COLO829 (cell line): Measurements from ENCODE around the gene DPYSL4.

ENCODE experiments used
- DNase-seq: peaks from one replicate; pipeline ENCODE4 v3.0.0; 2012; ENCODE audit warnings: low spot score

DPYSL4 gene

GRCh38 chr10:132186488-132187429 is at the start of gene DPYSL4:
DPYSL4 (plus strand) TSS chr10:132186948; CDS start chr10:132187064, 116 bp downstream.
- DNase-seq, result peak; percentile 27

DNA sequence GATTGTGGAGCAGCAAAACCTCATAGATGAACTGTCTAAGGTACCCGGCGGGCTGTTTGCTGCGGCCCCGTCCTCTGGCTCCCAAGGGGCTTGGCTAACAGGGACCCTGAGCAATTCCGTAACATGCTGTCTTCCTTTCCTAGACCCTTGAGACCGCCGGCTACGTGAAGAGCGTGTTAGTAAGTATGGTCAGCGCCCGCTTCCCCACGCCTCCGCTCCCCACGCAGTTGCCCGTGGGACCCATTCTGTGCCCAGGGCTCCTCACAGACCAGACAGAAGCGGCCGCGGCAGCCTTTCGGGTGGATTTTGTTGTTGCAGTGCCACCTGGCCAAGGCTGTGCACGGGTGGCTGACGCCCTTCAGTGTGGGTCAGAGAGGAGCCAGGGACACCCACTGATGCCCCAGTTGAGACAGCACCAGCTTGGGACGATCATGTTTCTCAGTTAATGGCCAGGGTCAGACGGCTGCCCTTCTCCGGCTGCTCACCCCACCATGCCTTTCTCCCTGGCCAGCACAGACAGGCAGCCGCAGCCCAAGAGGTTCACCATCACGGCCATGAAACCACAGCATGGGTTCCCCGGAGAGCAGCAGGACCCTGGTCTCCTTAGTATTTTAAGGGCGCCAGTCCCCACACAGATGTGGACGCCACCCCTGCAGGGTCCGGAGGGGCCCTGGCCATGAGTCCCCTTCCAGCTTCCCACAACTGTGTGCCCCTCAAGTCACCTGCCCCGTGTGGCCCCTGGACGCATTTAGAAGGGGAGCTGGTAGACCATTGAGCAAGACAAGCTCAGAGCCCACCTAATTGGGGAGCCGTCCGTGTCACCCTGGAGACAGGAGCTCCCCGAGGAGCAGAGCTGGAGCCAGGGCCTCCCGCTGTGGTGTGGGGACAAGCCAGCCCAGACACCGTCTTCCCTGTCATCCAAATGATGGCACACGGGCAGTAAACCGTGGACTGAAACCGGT is 49.4 kb upstream of the DPYSL4 start:
- no peak for DNase-seq

- no peak for DNase-seq
These were observed 48.6 kb upstream of the DPYSL4 start for GRCh38 chr10:132138133-132138532.

DNA sequence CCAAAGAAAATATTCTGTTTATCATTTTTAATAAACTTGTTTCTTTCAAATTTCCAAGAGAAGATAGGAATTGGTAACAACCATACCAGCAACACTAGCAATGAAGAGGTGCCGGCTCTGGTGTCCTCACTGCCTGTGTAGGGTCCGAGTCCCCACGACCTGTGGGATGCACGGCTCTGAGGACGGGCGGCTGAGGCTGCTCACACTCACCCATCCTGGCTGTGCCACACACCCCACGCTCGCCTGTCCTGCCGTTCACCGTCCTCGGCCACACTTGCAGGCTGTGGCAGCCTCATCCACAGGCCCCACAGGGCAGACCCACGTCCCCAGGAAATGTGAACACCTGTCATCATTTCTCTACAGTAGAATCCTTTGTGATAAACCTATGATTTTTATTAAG is 48.2 kb upstream of the DPYSL4 start:
- no peak for DNase-seq

DNA sequence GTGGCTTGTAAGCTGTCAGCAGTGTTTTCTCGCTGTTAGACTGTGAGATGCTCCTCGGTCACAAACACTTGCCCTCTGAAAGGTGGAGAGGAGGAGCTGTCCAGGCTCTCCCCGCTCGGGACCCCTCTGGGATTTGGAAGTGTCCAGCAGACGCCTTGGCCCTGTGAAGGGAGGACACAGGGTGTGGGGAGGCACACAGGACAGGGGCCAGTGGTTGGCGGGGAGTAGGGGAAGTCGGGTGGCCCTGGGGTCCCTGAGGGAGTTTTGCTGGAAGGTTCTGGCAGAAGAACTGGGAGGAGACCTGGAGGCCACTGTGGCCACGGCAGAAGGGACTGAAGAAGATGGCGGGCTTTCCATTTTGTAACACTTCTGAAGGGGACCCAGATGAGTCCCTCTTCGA is 47.2 kb upstream of the DPYSL4 start:
- no peak for DNase-seq

- no peak for DNase-seq
These were observed 46.4 kb upstream of the DPYSL4 start for GRCh38 chr10:132140167-132140925.

- DNase-seq, result no peak
These were observed 45.7 kb upstream of the DPYSL4 start for GRCh38 chr10:132141076-132141475.

DNA sequence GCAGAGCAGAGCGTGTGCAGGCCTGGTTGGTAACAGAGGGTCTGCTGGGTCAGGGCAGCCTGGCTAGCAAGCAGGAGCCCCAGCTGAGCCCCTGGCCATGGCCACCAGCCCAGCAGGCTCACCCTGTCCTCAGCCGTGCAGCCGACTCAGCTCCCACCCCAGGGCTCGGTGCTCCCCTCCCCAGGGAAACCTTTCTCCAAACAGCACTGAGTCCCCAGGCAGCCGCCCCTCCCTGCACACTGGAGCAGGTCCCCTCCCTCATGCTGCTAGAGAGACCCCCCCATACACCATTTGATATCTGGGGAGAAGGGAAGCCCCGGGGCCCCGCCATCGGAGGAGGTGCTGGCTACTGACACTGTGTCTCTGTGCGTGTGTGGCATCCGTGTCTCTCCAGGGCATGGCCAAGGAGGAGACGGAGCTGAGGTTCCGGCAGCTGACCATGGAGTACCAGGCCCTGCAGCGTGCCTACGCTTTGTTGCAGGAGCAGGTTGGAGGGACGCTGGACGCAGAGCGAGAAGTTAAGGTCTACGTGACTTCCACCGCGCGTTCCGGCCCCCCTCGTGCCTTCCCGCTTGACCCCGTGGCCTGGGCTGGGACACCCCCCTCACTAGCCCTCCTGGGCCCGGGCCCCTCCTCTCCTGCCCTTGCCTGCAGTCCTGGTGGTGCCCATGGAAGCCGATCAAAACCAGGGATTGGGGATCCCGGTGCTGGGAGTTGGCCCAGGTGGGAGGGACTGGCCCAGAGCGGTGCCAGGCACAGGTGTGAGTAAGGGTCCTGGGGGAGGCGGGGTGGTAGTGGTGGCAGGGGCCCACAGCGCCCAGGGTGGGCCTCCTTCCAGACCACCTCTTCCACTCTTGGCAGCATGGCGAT is 45.0 kb upstream of the DPYSL4 start:
- no peak for DNase-seq

DNA sequence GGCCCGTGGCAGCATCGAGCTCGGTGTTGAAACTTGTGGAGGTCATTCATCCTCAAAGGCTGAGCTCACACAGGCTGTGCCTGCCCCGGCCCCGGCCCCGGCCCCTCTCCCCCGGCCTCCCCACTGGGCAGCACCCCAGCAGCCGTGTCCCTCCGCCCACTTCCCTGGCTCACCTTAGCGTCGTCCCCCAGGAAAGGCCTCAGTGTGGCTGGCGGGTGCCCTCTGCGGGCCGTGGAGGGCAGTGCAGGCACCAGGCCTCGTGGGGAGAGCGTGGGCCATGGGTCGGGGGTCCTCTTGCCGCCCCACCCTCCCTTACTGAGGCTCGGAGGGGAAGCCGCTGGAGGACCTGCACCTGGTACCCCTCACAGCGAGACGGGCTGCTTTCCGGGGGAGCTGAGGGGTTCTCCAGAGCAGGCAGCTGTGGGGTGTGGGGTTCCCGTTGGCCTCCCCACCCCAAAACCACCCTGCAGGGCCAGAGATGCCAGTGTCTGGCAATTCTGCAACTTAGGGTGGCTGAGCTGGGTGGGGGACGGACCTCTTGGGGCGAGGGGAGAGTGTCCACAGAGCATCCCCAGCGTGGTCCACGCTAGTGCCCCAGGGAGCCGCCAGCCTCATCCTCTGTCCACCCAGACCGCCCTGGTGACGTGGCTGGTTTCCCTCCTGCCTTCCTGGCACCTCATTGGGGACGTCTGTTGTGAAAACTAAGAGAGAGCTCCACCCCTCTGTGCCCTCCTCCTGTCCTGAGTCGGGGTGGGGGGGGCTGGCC is 44.2 kb upstream of the DPYSL4 start:
- DNase-seq, result peak; percentile 12

- no peak for DNase-seq
These were observed 43.6 kb upstream of the DPYSL4 start for GRCh38 chr10:132143162-132143561.

DNA sequence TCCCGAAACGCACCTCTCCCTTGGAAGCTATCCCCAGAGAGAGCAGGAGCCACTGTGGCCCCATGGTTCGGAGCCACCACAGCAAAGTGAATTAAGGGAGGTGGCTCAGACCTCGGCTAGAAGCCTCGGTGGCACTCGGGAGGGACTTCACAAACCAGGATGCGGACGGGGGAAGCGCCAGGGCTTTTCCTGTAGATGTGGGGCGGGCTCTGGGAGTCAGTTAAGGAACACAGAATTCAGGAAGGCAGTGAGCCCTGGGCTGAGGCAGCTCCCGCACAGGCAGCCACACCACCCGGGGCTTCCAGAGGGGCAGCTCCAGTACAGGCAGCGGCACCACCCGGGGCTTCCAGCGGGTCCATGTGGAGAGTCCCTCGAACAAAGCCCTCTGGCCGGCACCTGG is 42.7 kb upstream of the DPYSL4 start:
- no peak for DNase-seq

- no peak for DNase-seq
These were observed 41.7 kb upstream of the DPYSL4 start for GRCh38 chr10:132145002-132145401.

DNA sequence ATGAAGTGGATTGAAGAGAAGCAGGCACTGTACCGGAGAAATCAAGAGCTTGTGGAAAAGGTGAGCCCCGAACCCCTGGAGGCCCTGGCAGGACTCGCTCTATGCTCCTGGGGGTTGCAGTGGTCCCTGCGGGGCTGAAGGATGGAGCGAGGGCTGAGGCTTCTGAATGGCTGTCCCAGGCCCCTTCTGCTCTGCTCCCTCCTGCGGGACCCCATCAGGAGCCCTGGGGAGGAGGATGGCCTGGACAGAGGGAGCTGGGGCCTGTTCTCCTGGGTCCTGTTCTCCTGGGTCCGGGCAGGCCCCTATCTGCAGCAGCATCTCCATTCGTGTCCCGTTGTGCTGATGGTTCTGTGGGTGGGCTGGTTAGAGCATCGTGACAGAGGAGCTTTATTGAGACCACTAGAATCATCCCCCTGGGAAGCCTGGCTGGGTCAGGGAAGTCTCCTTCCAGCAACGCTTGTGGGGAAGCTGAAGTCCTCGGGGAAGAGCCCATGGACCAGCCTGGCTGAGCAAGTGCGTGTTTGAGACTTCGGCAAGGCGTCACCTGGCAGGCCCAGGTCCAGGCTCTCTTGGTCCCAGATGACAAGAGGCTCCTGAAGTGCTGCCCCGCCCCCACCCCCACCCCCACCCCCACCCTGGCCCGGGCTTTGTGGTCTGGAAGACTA is 41.1 kb upstream of the DPYSL4 start:
- DNase-seq, result no peak

DNA sequence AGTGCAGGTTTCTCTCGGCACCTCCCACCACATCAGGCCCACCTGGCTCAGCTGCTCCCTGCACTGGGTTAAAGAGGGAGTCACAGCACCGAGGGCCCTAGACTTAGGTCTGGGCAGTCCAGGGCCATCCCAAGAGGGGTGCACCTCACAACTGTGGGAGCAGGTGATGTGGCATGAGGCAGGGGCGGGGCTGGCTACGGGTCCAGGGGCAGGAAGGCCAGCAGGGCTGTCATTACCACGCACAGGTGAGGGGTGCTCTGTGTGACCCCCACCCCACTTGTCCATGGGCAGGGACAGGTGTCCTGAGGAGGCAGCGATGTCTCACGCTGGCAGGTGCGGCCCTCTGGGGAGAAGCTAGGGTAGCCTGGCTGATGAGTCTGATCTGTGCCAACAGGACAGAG is 40.5 kb upstream of the DPYSL4 start:
- no peak for DNase-seq

- DNase-seq, result no peak
These were observed 39.5 kb upstream of the DPYSL4 start for GRCh38 chr10:132146941-132147915.

- no peak for DNase-seq
These were observed 38.2 kb upstream of the DPYSL4 start for GRCh38 chr10:132148261-132149251.

GRCh38 chr10:132149271-132149670 is 37.5 kb upstream of the DPYSL4 start:
- no peak for DNase-seq
